GM10266 (cell line): Measurements from ENCODE around the gene AKAIN1.

Experiments
- DNase-seq: peaks from one replicate; pipeline ENCODE4 v3.0.0; 2012; ENCODE audit errors: extremely low spot score
- TF ChIP-seq, protein P1 (sequence below): IDR thresholded peaks from 2 replicates; pipeline ENCODE4 v1.5.1; 2012; ENCODE audit warnings: mild to moderate bottlenecking, low read depth; ENCODE audit not compliant: control insufficient read depth, insufficient read depth; ENCODE audit errors: missing control alignments

AKAIN1 gene

DNA sequence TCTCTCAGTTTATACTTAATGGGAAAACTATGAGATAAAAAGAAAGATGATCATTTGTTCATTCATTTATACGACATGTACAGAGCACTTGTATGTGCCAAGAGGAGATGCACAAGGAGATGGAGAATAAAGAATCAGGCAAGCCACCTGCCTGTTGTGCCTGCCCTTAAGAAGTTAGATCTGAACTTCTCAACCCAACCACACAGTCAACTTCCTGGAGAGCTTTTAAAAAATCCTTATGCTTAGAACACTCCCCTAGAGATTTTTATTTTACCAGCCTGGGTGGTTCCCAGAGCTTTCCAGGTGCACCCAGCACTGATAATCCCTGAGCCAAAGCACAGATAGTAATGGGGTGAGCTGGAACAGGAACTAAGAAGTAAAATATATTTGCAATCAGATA lies 18.5 kb downstream of the AKAIN1 start:
- TF ChIP-seq, protein P1, sequence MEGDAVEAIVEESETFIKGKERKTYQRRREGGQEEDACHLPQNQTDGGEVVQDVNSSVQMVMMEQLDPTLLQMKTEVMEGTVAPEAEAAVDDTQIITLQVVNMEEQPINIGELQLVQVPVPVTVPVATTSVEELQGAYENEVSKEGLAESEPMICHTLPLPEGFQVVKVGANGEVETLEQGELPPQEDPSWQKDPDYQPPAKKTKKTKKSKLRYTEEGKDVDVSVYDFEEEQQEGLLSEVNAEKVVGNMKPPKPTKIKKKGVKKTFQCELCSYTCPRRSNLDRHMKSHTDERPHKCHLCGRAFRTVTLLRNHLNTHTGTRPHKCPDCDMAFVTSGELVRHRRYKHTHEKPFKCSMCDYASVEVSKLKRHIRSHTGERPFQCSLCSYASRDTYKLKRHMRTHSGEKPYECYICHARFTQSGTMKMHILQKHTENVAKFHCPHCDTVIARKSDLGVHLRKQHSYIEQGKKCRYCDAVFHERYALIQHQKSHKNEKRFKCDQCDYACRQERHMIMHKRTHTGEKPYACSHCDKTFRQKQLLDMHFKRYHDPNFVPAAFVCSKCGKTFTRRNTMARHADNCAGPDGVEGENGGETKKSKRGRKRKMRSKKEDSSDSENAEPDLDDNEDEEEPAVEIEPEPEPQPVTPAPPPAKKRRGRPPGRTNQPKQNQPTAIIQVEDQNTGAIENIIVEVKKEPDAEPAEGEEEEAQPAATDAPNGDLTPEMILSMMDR: no peak
- no peak for DNase-seq

DNA sequence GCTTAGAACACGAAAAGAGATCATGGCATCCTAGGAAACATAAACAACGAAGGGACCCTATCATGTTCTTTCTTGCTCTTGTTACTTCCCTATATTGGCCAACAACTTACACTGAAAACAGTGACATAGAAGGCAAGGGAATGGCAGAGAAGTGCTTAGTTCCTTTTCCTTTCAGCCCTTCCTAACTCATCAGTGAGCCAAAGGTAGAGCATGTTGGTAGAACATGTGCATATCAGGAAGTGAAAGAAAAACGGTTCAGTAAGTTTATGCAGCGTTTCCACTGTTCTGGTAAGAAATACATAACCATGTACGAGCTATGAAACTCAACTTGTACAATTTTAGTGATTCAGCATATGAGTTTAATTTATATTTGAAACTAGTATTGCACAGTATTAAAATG lies 21.7 kb downstream of the AKAIN1 start:
- TF ChIP-seq, protein P1: no peak

DNA sequence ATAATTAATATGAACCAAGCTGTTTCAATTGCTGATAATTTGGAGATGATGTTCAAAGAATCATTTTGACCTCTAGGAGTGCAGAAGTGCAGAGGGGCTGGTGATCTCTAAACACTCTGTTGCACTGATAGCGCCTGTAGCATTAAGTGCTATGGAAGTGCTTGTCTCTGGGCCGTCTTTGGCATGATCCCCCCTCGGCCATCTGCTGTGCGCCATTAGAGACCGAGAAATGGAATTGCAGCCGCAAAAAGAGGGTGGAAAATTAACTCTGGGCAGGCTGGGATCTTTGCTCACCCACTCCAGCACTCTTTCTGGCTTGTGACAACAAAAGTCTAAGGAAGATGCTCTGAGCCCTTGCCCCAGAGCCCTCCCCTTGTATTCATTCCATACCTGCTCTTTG lies 23.4 kb downstream of the AKAIN1 start:
- TF ChIP-seq, protein P1: no peak
- no peak for DNase-seq

More for the DNA sequence above, 21.7 kb downstream of the AKAIN1 start:
- no peak for DNase-seq

DNA sequence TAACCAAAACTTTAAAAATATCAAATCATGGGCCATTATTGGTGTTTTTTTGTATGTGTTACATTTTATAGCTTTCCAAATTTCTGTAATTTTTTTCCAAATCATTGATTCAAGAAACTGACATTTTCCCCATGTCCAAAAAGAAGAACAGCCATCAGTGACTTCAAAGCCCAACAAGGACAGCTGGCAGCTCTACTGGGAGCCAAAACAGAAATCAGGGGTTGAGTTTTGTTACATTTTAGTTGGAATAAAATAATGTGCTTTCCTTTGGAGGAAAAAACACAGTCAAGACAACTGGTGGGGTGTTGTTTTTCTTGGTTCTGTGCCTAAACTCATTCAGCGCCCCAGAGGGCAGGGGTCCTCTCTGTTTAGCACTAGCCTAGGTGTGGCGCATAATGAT lies 23.8 kb downstream of the AKAIN1 start:
- DNase-seq: no peak
- TF ChIP-seq, protein P1: no peak

DNA sequence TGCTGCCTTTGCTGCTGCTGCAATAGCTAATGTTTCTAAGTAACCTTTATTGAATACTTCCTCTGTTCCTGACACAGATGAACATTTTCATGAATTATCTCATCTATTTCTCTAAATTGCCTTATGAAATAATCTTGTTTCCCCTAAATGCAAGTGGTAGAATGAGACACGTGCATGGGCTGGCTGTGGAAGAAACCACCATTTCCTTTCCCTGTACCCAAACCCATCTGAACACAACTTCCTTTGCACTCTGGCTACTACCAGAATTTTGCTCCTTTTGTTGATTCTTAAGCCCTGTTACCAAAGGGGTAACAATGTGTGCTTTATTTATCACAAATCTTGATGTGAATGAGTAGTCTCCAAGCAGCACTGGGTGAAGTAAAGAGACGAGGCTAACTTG lies 29.2 kb downstream of the AKAIN1 start:
- TF ChIP-seq, protein P1: no peak
- DNase-seq: no peak

DNA sequence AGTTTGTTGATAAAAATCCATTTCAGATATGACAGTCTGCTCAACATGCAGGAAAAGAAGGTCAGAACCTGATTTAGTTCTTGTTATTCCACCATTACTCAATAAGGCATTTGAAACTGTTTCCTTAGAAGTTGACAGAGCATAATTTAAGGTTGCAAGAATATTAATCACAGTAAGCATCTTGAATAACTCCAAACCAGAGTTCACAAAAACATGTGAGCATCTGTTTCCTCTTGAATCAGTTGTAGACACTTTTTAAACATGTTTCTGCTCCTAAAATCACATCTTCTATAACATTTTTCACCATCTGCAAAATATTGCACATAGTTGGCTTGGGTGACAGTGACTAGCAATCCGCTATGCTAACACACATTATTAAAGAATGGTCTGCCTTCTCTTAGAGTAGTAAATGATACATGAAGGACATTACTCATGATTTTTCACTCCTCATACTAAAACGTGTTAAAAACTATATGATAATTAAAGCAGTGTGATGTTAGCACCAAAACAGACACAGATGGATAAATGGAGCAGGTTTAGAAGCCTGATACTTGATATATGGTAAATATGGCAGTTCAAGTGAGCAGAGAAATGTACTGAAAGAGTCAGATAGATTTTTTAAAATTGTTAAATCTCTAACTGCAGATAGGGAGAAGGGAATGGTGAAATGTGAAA lies 30.3 kb downstream of the AKAIN1 start:
- TF ChIP-seq, protein P1: no peak
- DNase-seq: no peak

DNA sequence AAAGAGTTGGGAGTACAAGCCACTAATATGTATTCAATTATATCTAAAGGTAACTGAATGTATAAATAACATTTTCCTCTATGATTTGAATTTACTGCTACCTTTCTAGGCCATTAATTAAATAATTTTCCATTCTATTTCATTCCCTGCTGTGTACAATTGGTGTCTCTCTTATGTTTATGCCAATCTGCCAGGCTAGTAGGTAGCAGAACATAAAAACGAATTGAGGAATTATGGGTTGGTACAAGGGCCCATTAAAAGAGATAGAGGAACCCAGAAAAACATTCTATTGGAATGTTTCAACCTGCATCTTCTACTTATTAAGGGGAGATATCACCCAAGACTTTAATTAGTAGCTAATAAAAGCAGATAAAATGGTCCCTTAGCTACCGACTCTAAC lies 32.2 kb downstream of the AKAIN1 start:
- DNase-seq: no peak
- TF ChIP-seq, protein P1: no peak
